K562 (cell line): ENCODE results near the gene MALSU1. TPM values are rescaled to one million over a fixed set of nuclear protein-coding genes. Genes with fewer than 3 reads are reported as not detected.

Experiments used
- ATF1 ChIP-seq, 2 experiments: fragments of 450-650 bp in 1 of 2; IDR thresholded peaks; 2 replicates each; pipeline ENCODE4 v1.6.1; 2016; ENCODE audit warnings: missing compliant biosample characterization in 1 of 2, missing genetic modification characterization in 1 of 2
- BHLHE40 ChIP-seq: IDR thresholded peaks from 2 replicates; pipeline ENCODE4 v1.6.1; 2011; ENCODE audit warnings: low read length, improper control_type of control experiment
- BRD9 ChIP-seq: fragments of 450-650 bp; IDR thresholded peaks from 2 replicates; pipeline ENCODE4 v1.6.1; 2018; ENCODE audit warnings: low read depth; ENCODE audit not compliant: partially characterized antibody
- CUX1 ChIP-seq: fragments of 200-800 bp; sonication (Bioruptor generic); IDR thresholded peaks from 2 replicates; pipeline ENCODE4 v1.6.1; 2016; ENCODE audit warnings: missing genetic modification characterization, missing compliant biosample characterization
- HMG20A ChIP-seq: fragments of 450-650 bp; formaldehyde crosslinking; conservative IDR thresholded peaks from 2 replicates; pipeline ENCODE4 v1.4.0; 2020; ENCODE audit warnings: mild to moderate bottlenecking, mixed read lengths
- HOXB6 ChIP-seq: fragments of 250-450 bp; sonication (Bioruptor Pico); IDR thresholded peaks from 2 replicates; pipeline ENCODE4 v1.5.1; 2022; ENCODE audit warnings: mild to moderate bottlenecking, borderline replicate concordance
- KAT2B ChIP-seq: IDR thresholded peaks from one replicate; pipeline ENCODE4 v1.6.1; 2012; ENCODE audit warnings: low read depth, mild to moderate bottlenecking, control low read depth, inconsistent platforms, low read length, moderate library complexity
- MITF ChIP-seq: IDR thresholded peaks from 2 replicates; pipeline ENCODE4 v1.6.1; 2014; ENCODE audit warnings: antibody characterized with exemption
- NR0B1 ChIP-seq: fragments of 450-650 bp; IDR thresholded peaks from one replicate; pipeline ENCODE4 v1.6.1; 2018; ENCODE audit warnings: mild to moderate bottlenecking, moderate library complexity; ENCODE audit not compliant: partially characterized antibody
- POU5F1 ChIP-seq: fragments of 150-350 bp; IDR thresholded peaks from 2 replicates; pipeline ENCODE4 v1.6.1; 2014; ENCODE audit warnings: borderline replicate concordance, low read length, low read depth, mild to moderate bottlenecking; ENCODE audit not compliant: partially characterized antibody
- RBM14 ChIP-seq: fragments of 200-400 bp; formaldehyde crosslinking; IDR thresholded peaks from 2 replicates; pipeline ENCODE4 v1.6.1; 2018; ENCODE audit warnings: low read depth, mild to moderate bottlenecking, low read length, moderate library complexity, borderline replicate concordance; ENCODE audit not compliant: insufficient read depth
- TBP ChIP-seq: optimal IDR thresholded peaks from 2 replicates; pipeline ENCODE3; 2011; ENCODE audit warnings: low read depth, low read length, improper control_type of control experiment
- ZBTB33 ChIP-seq: sonication (generic); formaldehyde crosslinking; IDR thresholded peaks from 2 replicates; pipeline ENCODE4 v1.8.1; 2023; ENCODE audit warnings: mild to moderate bottlenecking, missing genetic modification reagents
- ZNF395 ChIP-seq: fragments of 200-800 bp; sonication (Bioruptor generic); IDR thresholded peaks from 2 replicates; pipeline ENCODE4 v1.6.1; 2017; ENCODE audit warnings: missing genetic modification characterization, missing compliant biosample characterization
- polyA plus RNA-seq, 8 experiments: library from polyadenylated mRNA; depleted of rRNA in 4 of 8; stranded (reverse) in 5 of 8; unstranded in 3 of 8; fragments of >200 nt; fragmentation: Nextera tagmentation in 2 of 8; fragmentation: Illumina TruSeq in 1 of 8; extraction: Ambion mirVana in 2 of 8; extraction: Trizol in 1 of 8; gene quantifications; 2 replicates each; pipeline versions ENCODE4 v1.2.1 to v1.2.3, GENCODE V29; 2011 to 2014; ENCODE audit warnings: inconsistent platforms in 1 of 8, missing spikeins in 1 of 8
- total RNA-seq, 7 experiments: library from RNA; depleted of rRNA in 6 of 7; stranded (reverse); fragments of >200 nt in 6 of 7; fragmentation: Illumina TruSeq in 2 of 7; extraction: Trizol in 2 of 7; gene quantifications; 2 replicates each; pipeline versions ENCODE4 v1.2.1 to v1.2.3, GENCODE V29; 2011 to 2021; ENCODE audit warnings: low replicate concordance in 1 of 7

The MALSU1 gene
- total and polyA plus RNA-seq, 9 of the 15 experiments (the other 6 are each of a cell fraction or from before 2014, with no cell fraction given): 12.3 to 308 (median 81.2) TPM

- TF ChIP-seq HOXB6 (CRISPR knock-in tag) (no peak), CUX1 (no peak), POU5F1 (no peak), BHLHE40 (no peak), ZNF395 (CRISPR knock-in tag) (peak; percentile 89), MITF (no peak), KAT2B (no peak), HMG20A (CRISPR knock-in tag) (no peak), BRD9 (peak; percentile 24), ATF1 (CRISPR knock-in tag; IDR thresholded peaks at IDR 0.05) (peak; percentile 65), ATF1 (tag; IDR thresholded peaks at IDR 0.05) (peak; percentile 96), TBP (peak; percentile 77), NR0B1 (no peak), ZBTB33 (CRISPR knock-in tag) (no peak; the same call in 1 of the 2 replicates), RBM14 (no peak)
Measured at GRCh38 chr7:23298885-23299769, at the start of gene MALSU1 (continued).
